Cardiac muscle cell (in vitro differentiated cells and primary cell): ENCODE data around the gene DYSF. TPM values are rescaled to one million over a fixed set of nuclear protein-coding genes. Genes with fewer than 3 reads are reported as not detected.
A peak's percentile ranks its signal among the peaks of the same experiment; 100 is the strongest.

Experiments
- DNase-seq, 2 donors: peaks; one replicate each; pipeline versions ENCODE4 v3.0.0 to v3.0.0-alpha.2; 2010 to 2017; ENCODE audit warnings: low read depth in 1 of 2, low spot score in 1 of 2
- H3K27ac ChIP-seq: fragments of 200-600 bp; sonication (generic); 2 replicates; pipeline ENCODE4 v1.5.1; 2016
- H3K27me3 ChIP-seq: fragments of 200-600 bp; sonication (generic); 2 replicates; pipeline ENCODE4 v1.6.0; 2016; ENCODE audit warnings: control low read depth
- H3K36me3 ChIP-seq: fragments of 200-600 bp; sonication (generic); 2 replicates; pipeline ENCODE4 v1.5.1; 2016; ENCODE audit warnings: control low read depth
- H3K4me1 ChIP-seq: fragments of 200-600 bp; sonication (generic); 2 replicates; pipeline ENCODE4 v1.8.1; 2017; ENCODE audit warnings: low read depth, mild to moderate bottlenecking, mixed run types
- H3K4me3 ChIP-seq: fragments of 200-600 bp; sonication (generic); 2 replicates; pipeline ENCODE4 v1.5.1; 2016; ENCODE audit warnings: mild to moderate bottlenecking
- H3K9me3 ChIP-seq: fragments of 200-600 bp; sonication (generic); 2 replicates; pipeline ENCODE4 v1.5.1; 2017; ENCODE audit warnings: low read depth, mild to moderate bottlenecking, control low read depth
- CTCF ChIP-seq: IDR thresholded peaks from 2 replicates; pipeline ENCODE4 v1.5.1; 2012; ENCODE audit warnings: low read depth, mild to moderate bottlenecking, low read length
- polyA plus RNA-seq: library from polyadenylated mRNA; unstranded; fragments of >200 nt; fragmentation: Nextera tagmentation; extraction: Ambion mirVana; gene quantifications from 2 replicates; pipeline ENCODE4 v1.2.1, GENCODE V29; 2016
- total RNA-seq: library from RNA; depleted of rRNA; stranded (reverse); fragments of >200 nt; gene quantifications from 2 replicates; pipeline ENCODE4 v1.2.3, GENCODE V29; 2016

The DYSF gene
- total and polyA plus RNA-seq, 2 experiments from 2014 or later = 34.6 to 57.4 TPM

- peaks cover 2% of the 10 kb centered on the region for H3K36me3 ChIP-seq
- H3K9me3 ChIP-seq = no peaks in the 10 kb centered on the region
- no peaks in the 10 kb centered on the region for H3K27me3 ChIP-seq
- no peaks in the 10 kb centered on the region for H3K4me1 ChIP-seq
- TF ChIP-seq CTCF = no peak
- H3K27ac ChIP-seq = no peak overlapping the region
- no peak overlapping the region for H3K4me3 ChIP-seq
- DNase-seq = peak in 1 of 2 donors; percentile 23
These were observed 78.2 kb downstream of the DYSF start for GRCh38 chr2:71531522-71532047.

DNA sequence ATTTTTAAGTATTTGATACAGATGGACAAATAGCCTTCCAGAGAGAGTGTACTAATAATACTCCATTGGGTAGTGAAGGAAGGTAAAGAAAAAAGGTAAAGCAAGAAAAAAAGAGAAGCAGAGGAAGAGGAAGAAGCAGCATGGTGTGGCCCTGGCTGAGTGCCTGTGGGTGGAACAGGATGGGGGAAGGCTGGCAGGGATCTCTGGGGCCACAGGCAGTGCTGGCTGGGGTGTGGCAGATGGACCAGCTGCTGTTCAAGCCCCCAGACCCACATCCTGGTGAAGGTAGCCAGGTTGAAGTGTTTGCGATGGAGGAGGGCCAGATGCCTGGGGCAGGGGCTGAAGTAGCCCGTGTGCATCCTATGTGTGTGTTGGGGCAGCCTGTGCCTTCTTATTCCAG lies 79.0 kb downstream of the DYSF start:
- no peak overlapping the region for H3K4me3 ChIP-seq
- no peak overlapping the region for H3K27ac ChIP-seq
- no peak for DNase-seq
- TF ChIP-seq CTCF = no peak
- H3K9me3 ChIP-seq = no peaks in the 10 kb centered on the region
- H3K27me3 ChIP-seq = no peaks in the 10 kb centered on the region
- no peaks in the 10 kb centered on the region for H3K36me3 ChIP-seq
- no peaks in the 10 kb centered on the region for H3K4me1 ChIP-seq

GRCh38 chr2:71534201-71534600 lies 80.8 kb downstream of the DYSF start:
- no peaks in the 10 kb centered on the region for H3K27me3 ChIP-seq
- peaks cover under 1% of the 10 kb centered on the region for H3K36me3 ChIP-seq
- no peak overlapping the region for H3K4me3 ChIP-seq
- DNase-seq = no peak
- H3K4me1 ChIP-seq = no peaks in the 10 kb centered on the region
- H3K27ac ChIP-seq = no peak overlapping the region
- no peak for TF ChIP-seq CTCF
- H3K9me3 ChIP-seq = no peaks in the 10 kb centered on the region

GRCh38 chr2:71534826-71535225 lies 81.5 kb downstream of the DYSF start:
- Histone ChIP-seq H3K9me3 (no peaks in the 10 kb centered on the region), H3K4me1 (no peaks in the 10 kb centered on the region), H3K27ac (no peak overlapping the region), H3K36me3 (peaks cover 4% of the 10 kb centered on the region), H3K27me3 (no peaks in the 10 kb centered on the region), H3K4me3 (no peak overlapping the region)
- no peak for DNase-seq
- TF ChIP-seq CTCF = no peak

- no peak for DNase-seq
- Histone ChIP-seq H3K36me3 (peaks cover 4% of the 10 kb centered on the region), H3K4me1 (no peaks in the 10 kb centered on the region), H3K27ac (no peak overlapping the region), H3K27me3 (no peaks in the 10 kb centered on the region), H3K9me3 (no peaks in the 10 kb centered on the region), H3K4me3 (no peak overlapping the region)
- no peak for TF ChIP-seq CTCF
These were observed 82.2 kb downstream of the DYSF start for GRCh38 chr2:71535526-71535925.
